WTC11 (cell line): ENCODE measurements around the gene MBOAT2. TPM values are rescaled to one million over a fixed set of nuclear protein-coding genes. Genes with fewer than 3 reads are reported as not detected.
"Not testable (repeated sequence)": the region's sequence is repeated elsewhere in the genome, so short reads cannot be mapped to it uniquely, and the experiment has no call there.

Experiments
- ATAC-seq: fragments of 200-7000 bp; cut with Tn5 transposase; 2 replicates; pipeline ENCODE4 v1.10.0; 2021; ENCODE audit warnings: mild to moderate bottlenecking, moderate library complexity
- CTCF ChIA-PET: fragments of 300-600 bp; sonication (Branson Sonifier 250); formaldehyde crosslinking; loops from one replicate; lab custom pipeline; 2021; ENCODE audit warnings: antibody characterized with exemption; lab: Charles Lee
- POLR2A ChIA-PET: fragments of 350-600 bp; sonication (Branson Sonifier 250); formaldehyde crosslinking; loops from one replicate; lab custom pipeline; 2021; ENCODE audit warnings: antibody characterized with exemption; lab: Charles Lee
- DNase-seq: peaks from one replicate; pipeline ENCODE4 v3.0.0; 2021; ENCODE audit warnings: low spot score
- H3K27ac Mint-ChIP-seq: 2 replicates; pipeline ENCODE4 v1.8.0; 2021; ENCODE audit warnings: mixed read lengths
- H3K27me3 Mint-ChIP-seq: 2 replicates; pipeline ENCODE4 v1.8.0; 2021; ENCODE audit warnings: low read depth, mild to moderate bottlenecking, moderate library complexity, mixed read lengths
- H3K36me3 Mint-ChIP-seq: 2 replicates; pipeline ENCODE4 v1.8.0; 2021; ENCODE audit warnings: mixed read lengths
- H3K4me1 Mint-ChIP-seq: 2 replicates; pipeline ENCODE4 v1.8.0; 2022; ENCODE audit warnings: mixed read lengths
- H3K4me3 Mint-ChIP-seq: 2 replicates; pipeline ENCODE4 v1.8.0; 2021; ENCODE audit warnings: mild to moderate bottlenecking, moderate library complexity, mixed read lengths
- H3K9me3 Mint-ChIP-seq: 2 replicates; pipeline ENCODE4 v1.8.0; 2021; ENCODE audit warnings: mixed read lengths
- AFF4 ChIP-seq: sonication (generic); formaldehyde crosslinking; IDR thresholded peaks from 2 replicates; pipeline ENCODE4 v1.8.1; 2023; ENCODE audit warnings: mild to moderate bottlenecking, missing genetic modification reagents, borderline replicate concordance
- ATF1 ChIP-seq: sonication (generic); formaldehyde crosslinking; IDR thresholded peaks from 2 replicates; pipeline ENCODE4 v1.8.1; 2023; ENCODE audit warnings: mild to moderate bottlenecking, moderate library complexity, missing genetic modification reagents
- ATF2 ChIP-seq: sonication (generic); formaldehyde crosslinking; IDR thresholded peaks from 2 replicates; pipeline ENCODE4 v1.8.1; 2022; ENCODE audit warnings: low read depth, missing genetic modification reagents, borderline replicate concordance
- ATF3 ChIP-seq: sonication (generic); formaldehyde crosslinking; conservative IDR thresholded peaks from 2 replicates; pipeline ENCODE4 v1.8.1; 2022; ENCODE audit warnings: mild to moderate bottlenecking, missing genetic modification reagents
- CBFB ChIP-seq: sonication (generic); formaldehyde crosslinking; IDR thresholded peaks from 2 replicates; pipeline ENCODE4 v1.8.1; 2022; ENCODE audit warnings: mild to moderate bottlenecking, low read depth, missing genetic modification reagents
- FOXK1 ChIP-seq: sonication (generic); formaldehyde crosslinking; IDR thresholded peaks from 2 replicates; pipeline ENCODE4 v1.8.0; 2022; ENCODE audit warnings: mild to moderate bottlenecking, moderate library complexity, missing genetic modification reagents
- FOXP4 ChIP-seq: sonication (generic); formaldehyde crosslinking; IDR thresholded peaks from 2 replicates; pipeline ENCODE4 v1.8.0; 2022; ENCODE audit warnings: mild to moderate bottlenecking, missing genetic modification reagents
- KAT7 ChIP-seq: sonication (generic); formaldehyde crosslinking; IDR thresholded peaks from 2 replicates; pipeline ENCODE4 v1.8.1; 2023; ENCODE audit warnings: missing genetic modification reagents, mild to moderate bottlenecking, borderline replicate concordance
- MAX ChIP-seq: sonication (generic); formaldehyde crosslinking; IDR thresholded peaks from 2 replicates; pipeline ENCODE4 v1.8.0; 2022; ENCODE audit warnings: mild to moderate bottlenecking, missing genetic modification reagents
- ZBTB21 ChIP-seq: sonication (generic); formaldehyde crosslinking; IDR thresholded peaks from 2 replicates; pipeline ENCODE4 v1.8.1; 2023; ENCODE audit warnings: mild to moderate bottlenecking, missing genetic modification reagents, borderline replicate concordance
- ZNF121 ChIP-seq: sonication (generic); formaldehyde crosslinking; IDR thresholded peaks from 2 replicates; pipeline ENCODE4 v1.8.0; 2023; ENCODE audit warnings: missing genetic modification reagents
- total RNA-seq: library from RNA; stranded (reverse); gene quantifications from 3 replicates; pipeline ENCODE4 v1.2.3, GENCODE V29; 2021

Gene MBOAT2
- total RNA-seq, 1 experiment from 2014 or later = 24.7 TPM

- DNase-seq (no peak), ATAC-seq (no peak)
- Mint-ChIP-seq H3K4me3 (no peak overlapping the region), H3K27ac (no peak overlapping the region), H3K9me3 (no peaks in the 10 kb centered on the region; the same call in 1 of the 2 replicates), H3K27me3 (no peaks in the 10 kb centered on the region), H3K4me1 (peaks cover 12% of the 10 kb centered on the region), H3K36me3 (no peaks in the 10 kb centered on the region; the same call in 1 of the 2 replicates)
- TF ChIP-seq ATF1 (CRISPR knock-in tag) (no peak), MAX (CRISPR knock-in tag) (no peak), FOXK1 (CRISPR knock-in tag) (no peak)
- ChIA-PET POLR2A (no interaction called here), CTCF (interaction anchor here (2.1 kb wide), 1 partner anchor 134 kb away, joined by 8 read pairs; no protein-coding TSS in a partner anchor)
These were observed 26.8 kb downstream of the MBOAT2 start for GRCh38 chr2:8976442-8977259.

GRCh38 chr2:8974016-8974415, 29.5 kb downstream of the MBOAT2 start:
- Mint-ChIP-seq H3K36me3 (no peaks in the 10 kb centered on the region; the same call in 1 of the 2 replicates), H3K27ac (no peak overlapping the region), H3K4me3 (no peak overlapping the region), H3K4me1 (no peaks in the 10 kb centered on the region), H3K9me3 (no peaks in the 10 kb centered on the region; the same call in none of the 2 replicates), H3K27me3 (no peaks in the 10 kb centered on the region)
- no peak for TF ChIP-seq ZNF121 (CRISPR knock-in tag)
- CTCF ChIA-PET = no interaction called here
- no peak for DNase-seq
- no peak for ATAC-seq
- POLR2A ChIA-PET = no interaction called here

GRCh38 chr2:8973017-8973416, 30.5 kb downstream of the MBOAT2 start:
- H3K4me1 Mint-ChIP-seq, POLR2A ChIA-PET, H3K27ac Mint-ChIP-seq, H3K9me3 Mint-ChIP-seq, H3K4me3 Mint-ChIP-seq, H3K36me3 Mint-ChIP-seq, CTCF ChIA-PET, H3K27me3 Mint-ChIP-seq, DNase-seq, ATAC-seq: not testable (repeated sequence)

- H3K4me3 Mint-ChIP-seq, H3K9me3 Mint-ChIP-seq, CTCF ChIA-PET: not testable (repeated sequence)
These were observed 30.9 kb downstream of the MBOAT2 start for GRCh38 chr2:8972535-8972934.

GRCh38 chr2:8969348-8969747, 34.1 kb downstream of the MBOAT2 start:
- peaks cover 11% of the 10 kb centered on the region for H3K9me3 Mint-ChIP-seq
- H3K4me1 Mint-ChIP-seq, H3K27me3 Mint-ChIP-seq, CTCF ChIA-PET, DNase-seq, H3K27ac Mint-ChIP-seq, H3K4me3 Mint-ChIP-seq, H3K36me3 Mint-ChIP-seq, POLR2A ChIA-PET, ATAC-seq: not testable (repeated sequence)

More at GRCh38 chr2:8972535-8972934, 30.9 kb downstream of the MBOAT2 start:
- H3K27ac Mint-ChIP-seq, POLR2A ChIA-PET, ATAC-seq, H3K4me1 Mint-ChIP-seq, H3K27me3 Mint-ChIP-seq, DNase-seq, H3K36me3 Mint-ChIP-seq: not testable (repeated sequence)

- DNase-seq = no peak
These were observed 37.2 kb downstream of the MBOAT2 start for GRCh38 chr2:8966123-8966908.

More at GRCh38 chr2:8966123-8966908, 37.2 kb downstream of the MBOAT2 start:
- no peak for TF ChIP-seq CBFB (CRISPR knock-in tag)
- TF ChIP-seq ATF3 (CRISPR knock-in tag) = no peak
- no peak for TF ChIP-seq KAT7
- no peak for TF ChIP-seq FOXP4 (CRISPR knock-in tag)
- TF ChIP-seq AFF4 (CRISPR knock-in tag) = no peak
- no peak for TF ChIP-seq ATF2 (CRISPR knock-in tag)
- no peak for TF ChIP-seq ZBTB21 (CRISPR knock-in tag)
- Mint-ChIP-seq H3K4me3 (no peak overlapping the region), H3K27me3 (no peaks in the 10 kb centered on the region), H3K4me1 (no peaks in the 10 kb centered on the region), H3K27ac (no peak overlapping the region), H3K9me3 (peaks cover 11% of the 10 kb centered on the region), H3K36me3 (peaks cover 3% of the 10 kb centered on the region; the same call in 1 of the 2 replicates)
- ChIA-PET POLR2A (no interaction called here), CTCF (no interaction called here)
- no peak for ATAC-seq
